SK-N-SH treated with all-trans-retinoic acid at 6 μM for 48 hours (cell line): ENCODE data around the gene MTMR3.

Source experiments
- BACH2 ChIP-seq: fragments of 250-450 bp; sonication (Bioruptor Pico); IDR thresholded peaks from 2 replicates; pipeline ENCODE4 v1.9.0; 2021; ENCODE audit warnings: mild to moderate bottlenecking, borderline replicate concordance
- CSDC2 ChIP-seq: fragments of 250-450 bp; sonication (Bioruptor Pico); IDR thresholded peaks from 2 replicates; pipeline ENCODE4 v1.5.0; 2020; ENCODE audit warnings: mild to moderate bottlenecking, moderate library complexity
- ISL1 ChIP-seq: fragments of 250-450 bp; sonication (Bioruptor Pico); IDR thresholded peaks from 2 replicates; pipeline ENCODE4 v2.1.2; 2022; ENCODE audit warnings: mild to moderate bottlenecking, moderate library complexity
- PATZ1 ChIP-seq: fragments of 250-450 bp; sonication (Bioruptor Pico); IDR thresholded peaks from 2 replicates; pipeline ENCODE4 v1.8.0; 2020; ENCODE audit warnings: mild to moderate bottlenecking, moderate library complexity, borderline replicate concordance
- POU6F1 ChIP-seq: fragments of 250-450 bp; sonication (Bioruptor Pico); IDR thresholded peaks from 2 replicates; pipeline ENCODE4 v1.8.0; 2021; ENCODE audit warnings: low read depth, mild to moderate bottlenecking, moderate library complexity, borderline replicate concordance
- ZFP30 ChIP-seq: fragments of 450-650 bp; formaldehyde crosslinking; IDR thresholded peaks from 2 replicates; pipeline ENCODE4 v1.5.0; 2022; ENCODE audit warnings: mild to moderate bottlenecking, moderate library complexity

- TF ChIP-seq POU6F1, result no peak
- TF ChIP-seq ZFP30 (CRISPR knock-in tag), result no peak
- TF ChIP-seq ISL1 (CRISPR knock-in tag), result no peak
- TF ChIP-seq CSDC2 (CRISPR knock-in tag), result no peak
- no peak for TF ChIP-seq PATZ1 (CRISPR knock-in tag)
- no peak for TF ChIP-seq BACH2 (CRISPR knock-in tag)
These were observed 143.8 kb downstream of the MTMR3 start for GRCh38 chr22:30026756-30027155.
